Panc1 (cell line): ENCODE results near the gene SCN2A. TPM values are rescaled to one million over a fixed set of nuclear protein-coding genes. Genes with fewer than 3 reads are reported as not detected.

Source experiments
- ATAC-seq: fragments of 200-7000 bp; cut with Tn5 transposase; 2 replicates; pipeline ENCODE4 v1.9.1; 2020; ENCODE audit warnings: mild to moderate bottlenecking, moderate library complexity
- BruUV-seq: library from RNA; stranded (reverse); fragments of 400-500 nt; replicated peaks from 2 replicates; lab custom pipeline; 2021; lab: Mats Ljungman, UMichigan
- CTCF ChIA-PET: fragments of 300-600 bp; sonication (Branson Sonifier 250); formaldehyde crosslinking; loops from one replicate; lab custom pipeline; 2022; ENCODE audit warnings: antibody characterized with exemption; lab: Charles Lee
- POLR2A ChIA-PET: fragments of 300-600 bp; sonication (Branson Sonifier 250); formaldehyde crosslinking; loops from one replicate; lab custom pipeline; 2022; ENCODE audit warnings: antibody characterized with exemption; lab: Charles Lee
- DNase-seq: peaks from one replicate; pipeline ENCODE4 v3.0.0-alpha.2; 2010; ENCODE audit warnings: low read depth, low spot score
- H3K27ac ChIP-seq: 2 replicates; pipeline ENCODE4 v1.5.1; 2011; ENCODE audit warnings: mild to moderate bottlenecking, low read length, inconsistent platforms
- H3K27me3 ChIP-seq: fragments of 200-500 bp; sonication (Bioruptor generic); 2 replicates; pipeline ENCODE4 v1.6.0; 2014; ENCODE audit warnings: low read length, inconsistent platforms; ENCODE audit not compliant: control insufficient read depth, insufficient read depth
- H3K36me3 ChIP-seq: fragments of 200-500 bp; sonication (Bioruptor generic); 2 replicates; pipeline ENCODE4 v1.5.1; 2014; ENCODE audit warnings: inconsistent platforms, mild to moderate bottlenecking, low read length, moderate library complexity; ENCODE audit not compliant: control insufficient read depth, insufficient read depth
- H3K4me1 ChIP-seq: 2 replicates; pipeline ENCODE4 v1.5.1; 2011; ENCODE audit warnings: inconsistent platforms, mild to moderate bottlenecking, low read length, moderate library complexity; ENCODE audit not compliant: control insufficient read depth, insufficient read depth
- H3K4me3 ChIP-seq, 2 experiments: 2 replicates each; pipeline ENCODE4 v1.5.1; 2011 to 2012; ENCODE audit warnings: low read depth in 2 of 2, low read length in 2 of 2, mild to moderate bottlenecking in 2 of 2, inconsistent platforms in 1 of 2, moderate library complexity in 1 of 2
- H3K9me3 ChIP-seq: fragments of 200-500 bp; sonication (Bioruptor generic); 2 replicates; pipeline ENCODE4 v1.5.1; 2014; ENCODE audit warnings: low read depth, mild to moderate bottlenecking, inconsistent platforms, low read length, moderate library complexity; ENCODE audit not compliant: control insufficient read depth, insufficient read depth
- POLR2AphosphoS5 ChIP-seq: IDR thresholded peaks from 2 replicates; pipeline ENCODE4 v1.6.1; 2012; ENCODE audit warnings: mild to moderate bottlenecking, low read depth, low read length, moderate library complexity
- REST ChIP-seq, 2 experiments: IDR thresholded peaks; 2 replicates each; pipeline ENCODE4 v1.6.1; 2011 to 2012; ENCODE audit warnings: low read depth in 2 of 2, control low read depth in 1 of 2, low read length in 1 of 2, mild to moderate bottlenecking in 1 of 2, moderate library complexity in 1 of 2; ENCODE audit not compliant: insufficient read depth in 1 of 2
- SIN3A ChIP-seq: IDR thresholded peaks from 2 replicates; pipeline ENCODE4 v1.6.1; 2012; ENCODE audit warnings: low read depth, mild to moderate bottlenecking, low read length, moderate library complexity, borderline replicate concordance; ENCODE audit not compliant: insufficient read depth
- TCF7L2 ChIP-seq: IDR thresholded peaks from 2 replicates; pipeline ENCODE4 v1.6.1; 2011; ENCODE audit warnings: mild to moderate bottlenecking, low read depth, low read length, inconsistent platforms
- in situ Hi-C: cut with HindIII; loops from 2 replicates; pipeline ENCODE4 v1.10.0; 2016; ENCODE audit warnings: low sequenced_read_pairs, low pct_unique_long_range_greater_than_20kb
- intact Hi-C: fragments of 100-400 bp; cut with micrococcal nuclease; formaldehyde crosslinking; loops from one replicate; pipeline ENCODE4 v1.10.0; 2022; ENCODE audit not compliant: unreplicated experiment
- total RNA-seq: library from RNA; stranded (reverse); gene quantifications from one replicate; pipeline ENCODE4 v1.2.1, GENCODE V29; 2021; ENCODE audit not compliant: unreplicated experiment
- TF ChIP-seq, protein P1 (sequence below): fragments of 450-650 bp; IDR thresholded peaks from 2 replicates; pipeline ENCODE4 v1.5.1; 2017; ENCODE audit warnings: mild to moderate bottlenecking

SCN2A gene
- total RNA-seq, 1 experiment from 2014 or later: not detected

DNA sequence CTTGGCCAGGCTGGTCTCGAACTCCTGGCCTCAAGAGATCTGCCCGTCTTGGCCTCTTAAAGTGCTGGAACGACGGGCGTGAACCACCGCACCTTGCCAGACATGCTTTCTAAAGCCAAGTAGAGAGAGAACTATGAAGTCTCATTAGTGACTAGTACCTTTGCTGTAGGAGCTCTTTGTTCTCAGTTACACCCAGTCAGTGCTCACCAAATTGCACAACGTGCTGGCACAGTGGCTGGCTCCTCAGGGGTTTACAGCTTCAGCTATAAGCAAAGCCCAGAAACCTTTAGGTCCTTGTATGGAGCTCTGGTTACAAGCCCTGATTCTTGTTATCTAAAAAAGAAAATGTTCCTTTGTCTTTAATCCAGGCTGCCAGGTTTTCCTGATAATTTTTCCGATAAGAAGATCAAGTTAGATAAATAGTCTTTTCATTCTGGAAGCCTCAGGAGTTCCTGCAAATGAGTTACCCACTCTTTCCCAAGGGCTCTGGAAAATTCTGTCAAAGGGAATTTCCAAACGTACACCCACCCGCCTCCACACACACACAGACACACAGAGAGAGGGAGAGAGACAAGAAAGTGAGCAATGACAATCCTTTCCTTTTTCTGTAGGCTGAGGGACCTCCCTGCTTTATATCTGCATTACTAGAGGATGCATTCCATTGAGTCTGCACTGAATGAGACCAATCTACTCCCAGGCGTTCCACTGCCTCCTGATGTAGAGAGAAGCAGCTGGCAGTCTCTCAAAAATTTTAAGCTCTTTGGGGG, 130.1 kb downstream of the SCN2A start:
- POLR2A ChIA-PET: no interaction called here
- no peak for ATAC-seq
- intact Hi-C loops (no loop called here), in situ Hi-C loops (no loop called here)
- no peak overlapping the region for H3K27ac ChIP-seq
- H3K27me3 ChIP-seq: no peaks in the 10 kb centered on the region
- CTCF ChIA-PET: no interaction called here
- no peak for DNase-seq
- TF ChIP-seq POLR2AphosphoS5 (no peak), REST (IDR thresholded peaks at IDR 0.05; ENCODE audit: insufficient read depth in 1 of 2, low read depth in 2 of 2, low read length in 1 of 2) (no peak), SIN3A (no peak), TCF7L2 (no peak)
- TF ChIP-seq, protein P1, sequence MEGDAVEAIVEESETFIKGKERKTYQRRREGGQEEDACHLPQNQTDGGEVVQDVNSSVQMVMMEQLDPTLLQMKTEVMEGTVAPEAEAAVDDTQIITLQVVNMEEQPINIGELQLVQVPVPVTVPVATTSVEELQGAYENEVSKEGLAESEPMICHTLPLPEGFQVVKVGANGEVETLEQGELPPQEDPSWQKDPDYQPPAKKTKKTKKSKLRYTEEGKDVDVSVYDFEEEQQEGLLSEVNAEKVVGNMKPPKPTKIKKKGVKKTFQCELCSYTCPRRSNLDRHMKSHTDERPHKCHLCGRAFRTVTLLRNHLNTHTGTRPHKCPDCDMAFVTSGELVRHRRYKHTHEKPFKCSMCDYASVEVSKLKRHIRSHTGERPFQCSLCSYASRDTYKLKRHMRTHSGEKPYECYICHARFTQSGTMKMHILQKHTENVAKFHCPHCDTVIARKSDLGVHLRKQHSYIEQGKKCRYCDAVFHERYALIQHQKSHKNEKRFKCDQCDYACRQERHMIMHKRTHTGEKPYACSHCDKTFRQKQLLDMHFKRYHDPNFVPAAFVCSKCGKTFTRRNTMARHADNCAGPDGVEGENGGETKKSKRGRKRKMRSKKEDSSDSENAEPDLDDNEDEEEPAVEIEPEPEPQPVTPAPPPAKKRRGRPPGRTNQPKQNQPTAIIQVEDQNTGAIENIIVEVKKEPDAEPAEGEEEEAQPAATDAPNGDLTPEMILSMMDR: no peak
- no peaks in the 10 kb centered on the region for H3K9me3 ChIP-seq
- BruUV-seq: no TSS peak
- no peak overlapping the region for H3K4me3 ChIP-seq
- no peaks in the 10 kb centered on the region for H3K4me1 ChIP-seq
- no peaks in the 10 kb centered on the region for H3K36me3 ChIP-seq

GRCh38 chr2:165369898-165370296, 130.7 kb downstream of the SCN2A start:
- DNase-seq (no peak), ATAC-seq (no peak)
- CTCF ChIA-PET: interaction anchor here (0.6 kb wide), 1 partner anchor 166 kb away, joined by 5 read pairs; the partner anchor contains the start of gene SCN3A
- no TSS peak for BruUV-seq
- Histone ChIP-seq H3K9me3 (no peaks in the 10 kb centered on the region), H3K27ac (no peak overlapping the region), H3K27me3 (no peaks in the 10 kb centered on the region), H3K4me1 (no peaks in the 10 kb centered on the region), H3K36me3 (no peaks in the 10 kb centered on the region), H3K4me3 (no peak overlapping the region)
- TF ChIP-seq TCF7L2 (no peak), POLR2AphosphoS5 (no peak), SIN3A (no peak), REST (IDR thresholded peaks at IDR 0.05; ENCODE audit: insufficient read depth in 1 of 2, low read depth in 2 of 2, low read length in 1 of 2) (no peak)
- TF ChIP-seq, protein P1: no peak
- intact Hi-C loops (no loop called here), in situ Hi-C loops (no loop called here)
- POLR2A ChIA-PET: no interaction called here
